Measurements from ENCODE around the gene SLC16A10. TPM values are rescaled to one million over a fixed set of nuclear protein-coding genes. Genes with fewer than 3 reads are reported as not detected.

Gene SLC16A10
- total and polyA plus RNA-seq, 2 of the 13 experiments (the other 11 are each of a cell fraction or from before 2014, with no cell fraction given) = 8.2 to 20.1 TPM

GRCh38 chr6:111159633-111160032 lies 72.3 kb downstream of the SLC16A10 start:
- ChIA-PET CTCF (ENCODE audit: low intra/inter-chr PET ratio, low total read pairs) (no interaction called here), POLR2A (no interaction called here)
- no peaks in the 10 kb centered on the region for H3K79me2 ChIP-seq (ENCODE audit: insufficient read depth, low read length)
- no peak overlapping the region for H3K4me3 ChIP-seq (replicated peaks in 1 of 3; ENCODE audit: insufficient read depth in 1 of 3, low read depth in 2 of 3, low read length in 3 of 3)
- no peak overlapping the region for H3K27ac ChIP-seq (ENCODE audit: extremely low read length, insufficient read depth, low read length)
- DNase-seq (ENCODE audit: low spot score) (no peak), ATAC-seq (no peak), FAIRE-seq (no peak)
- no peaks in the 10 kb centered on the region for H3K36me3 ChIP-seq (replicated peaks in 1 of 2; ENCODE audit: control insufficient read depth in 1 of 2, insufficient read depth in 2 of 2, low read length in 2 of 2)
- no TSS peak for BruUV-seq (replicated peaks)
- no peak overlapping the region for H3K4me2 ChIP-seq (ENCODE audit: low read depth, low read length)
- H3K9ac ChIP-seq (ENCODE audit: insufficient read depth, low read depth, low read length) = no peak overlapping the region
- H2AFZ ChIP-seq (ENCODE audit: low read length) = no peak overlapping the region
- no peaks in the 10 kb centered on the region for H3K4me1 ChIP-seq (ENCODE audit: insufficient read depth, low read length)
- intact Hi-C loops (cut with micrococcal nuclease; ENCODE audit: unreplicated experiment) (no loop called here), in situ Hi-C loops (cut with HindIII; ENCODE audit: extremely low pct_ligation_motif_present, low pct_unique_long_range_greater_than_20kb) (no loop called here)
- H3K27me3 ChIP-seq (ENCODE audit: control insufficient read depth in 1 of 2, insufficient read depth in 2 of 2, low read length in 2 of 2) = no peaks in the 10 kb centered on the region
- TF ChIP-seq, protein P1, sequence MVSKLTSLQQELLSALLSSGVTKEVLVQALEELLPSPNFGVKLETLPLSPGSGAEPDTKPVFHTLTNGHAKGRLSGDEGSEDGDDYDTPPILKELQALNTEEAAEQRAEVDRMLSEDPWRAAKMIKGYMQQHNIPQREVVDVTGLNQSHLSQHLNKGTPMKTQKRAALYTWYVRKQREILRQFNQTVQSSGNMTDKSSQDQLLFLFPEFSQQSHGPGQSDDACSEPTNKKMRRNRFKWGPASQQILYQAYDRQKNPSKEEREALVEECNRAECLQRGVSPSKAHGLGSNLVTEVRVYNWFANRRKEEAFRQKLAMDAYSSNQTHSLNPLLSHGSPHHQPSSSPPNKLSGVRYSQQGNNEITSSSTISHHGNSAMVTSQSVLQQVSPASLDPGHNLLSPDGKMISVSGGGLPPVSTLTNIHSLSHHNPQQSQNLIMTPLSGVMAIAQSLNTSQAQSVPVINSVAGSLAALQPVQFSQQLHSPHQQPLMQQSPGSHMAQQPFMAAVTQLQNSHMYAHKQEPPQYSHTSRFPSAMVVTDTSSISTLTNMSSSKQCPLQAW (CRISPR knock-in tag; IDR thresholded peaks at IDR 0.05) = no peak
- TF ChIP-seq ARNT (IDR thresholded peaks at IDR 0.05) = no peak
- TF ChIP-seq MAFK (conservative IDR thresholded peaks at IDR 0.05 in 1 of 2, IDR thresholded peaks at IDR 0.05 in 1 of 2; ENCODE audit: low read length in 2 of 2) = no peak
- TF ChIP-seq ZBTB43 (CRISPR knock-in tag; conservative IDR thresholded peaks at IDR 0.05) = no peak
- no peak for TF ChIP-seq ZNF552 (CRISPR knock-in tag; IDR thresholded peaks at IDR 0.05; ENCODE audit: borderline replicate concordance)
- TF ChIP-seq AKNA (CRISPR knock-in tag; IDR thresholded peaks at IDR 0.05; ENCODE audit: borderline replicate concordance) = no peak
- no peak for TF ChIP-seq MIXL1 (CRISPR knock-in tag; IDR thresholded peaks at IDR 0.05)
- TF ChIP-seq SCMH1 (CRISPR knock-in tag; IDR thresholded peaks at IDR 0.05; ENCODE audit: borderline replicate concordance) = no peak
- no peak for TF ChIP-seq ZNF34 (CRISPR knock-in tag; IDR thresholded peaks at IDR 0.05; ENCODE audit: borderline replicate concordance)
- no peak for TF ChIP-seq PAX8 (CRISPR knock-in tag; IDR thresholded peaks at IDR 0.05; ENCODE audit: borderline replicate concordance)
- TF ChIP-seq BCL6 (CRISPR knock-in tag; IDR thresholded peaks at IDR 0.05) = no peak
- H3K9me3 ChIP-seq (ENCODE audit: low read length) = peaks cover 9% of the 10 kb centered on the region
- H4K20me1 ChIP-seq (ENCODE audit: insufficient read depth, low read length) = no peaks in the 10 kb centered on the region
